GM12873 (cell line): ENCODE results near the gene IPO8.

Experiments
- CTCF ChIP-seq: IDR thresholded peaks from 2 replicates; pipeline ENCODE4 v1.5.1; 2012; ENCODE audit warnings: low read depth, mild to moderate bottlenecking, moderate library complexity, low read length, control low read depth; ENCODE audit not compliant: insufficient read depth; ENCODE audit errors: missing control alignments

The IPO8 gene

GRCh38 chr12:30726647-30727046, 31.0 kb upstream of the IPO8 start:
- TF ChIP-seq CTCF: no peak

- TF ChIP-seq CTCF: no peak
Observed at GRCh38 chr12:30725739-30726138, 30.1 kb upstream of the IPO8 start.

GRCh38 chr12:30719060-30719459, 23.4 kb upstream of the IPO8 start:
- no peak for TF ChIP-seq CTCF

GRCh38 chr12:30707613-30708342, 12.1 kb upstream of the IPO8 start:
- no peak for TF ChIP-seq CTCF

GRCh38 chr12:30706476-30706875, 10.8 kb upstream of the IPO8 start:
- TF ChIP-seq CTCF: no peak

- TF ChIP-seq CTCF: no peak
Observed at GRCh38 chr12:30701056-30701455, 5.4 kb upstream of the IPO8 start.

GRCh38 chr12:30700216-30700900, 4.7 kb upstream of the IPO8 start:
- TF ChIP-seq CTCF: no peak
